DND-41 (cell line): ENCODE results near the gene GABRE.

Experiments used
- ATAC-seq: fragments of 200-7000 bp; cut with Tn5 transposase; 3 replicates; pipeline ENCODE4 v1.9.1; 2021; ENCODE audit warnings: low read depth; ENCODE audit not compliant: insufficient read depth
- DNase-seq: peaks from one replicate; pipeline ENCODE4 v3.0.0-alpha.2; 2020
- H2AFZ ChIP-seq: 2 replicates; pipeline ENCODE4 v1.6.0; 2012; ENCODE audit warnings: low read depth, low read length
- H3K27ac ChIP-seq: 2 replicates; pipeline ENCODE4 v1.5.1; 2012; ENCODE audit warnings: low read length, inconsistent platforms
- H3K27me3 ChIP-seq: fragments of 200-600 bp; sonication (generic); 2 replicates; pipeline ENCODE4 v1.6.0; 2012; ENCODE audit warnings: low read length, mild to moderate bottlenecking, inconsistent platforms; ENCODE audit not compliant: insufficient read depth, poor library complexity
- H3K36me3 ChIP-seq: 2 replicates; pipeline ENCODE4 v1.5.1; 2012; ENCODE audit warnings: low read length, inconsistent platforms; ENCODE audit not compliant: insufficient read depth
- H3K4me1 ChIP-seq: 2 replicates; pipeline ENCODE4 v1.5.1; 2012; ENCODE audit warnings: mild to moderate bottlenecking, low read length; ENCODE audit not compliant: insufficient read depth
- H3K4me2 ChIP-seq: 2 replicates; pipeline ENCODE4 v1.6.0; 2012; ENCODE audit warnings: mild to moderate bottlenecking, moderate library complexity, low read length, inconsistent platforms; ENCODE audit not compliant: insufficient read depth
- H3K4me3 ChIP-seq, 2 experiments: fragments of 200-600 bp in 1 of 2; shearing (Covaris generic) in 1 of 2; 2 replicates each; pipeline ENCODE4 v1.5.1; 2012 to 2016; ENCODE audit warnings: inconsistent platforms in 2 of 2, low read length in 2 of 2, mild to moderate bottlenecking in 2 of 2, low read depth in 1 of 2, moderate library complexity in 1 of 2
- H3K79me2 ChIP-seq: 2 replicates; pipeline ENCODE4 v1.6.0; 2012; ENCODE audit warnings: low read length, inconsistent platforms; ENCODE audit not compliant: insufficient read depth
- H3K9ac ChIP-seq: 2 replicates; pipeline ENCODE4 v1.6.0; 2012; ENCODE audit warnings: low read depth, mild to moderate bottlenecking, inconsistent platforms, low read length, moderate library complexity
- H3K9me3 ChIP-seq: 2 replicates; pipeline ENCODE4 v1.5.1; 2012; ENCODE audit warnings: low read length, moderate library complexity, mild to moderate bottlenecking, inconsistent platforms; ENCODE audit not compliant: insufficient read depth, severe bottlenecking
- H4K20me1 ChIP-seq: 2 replicates; pipeline ENCODE4 v1.6.0; 2012; ENCODE audit warnings: low read length; ENCODE audit not compliant: insufficient read depth
- EZH2 ChIP-seq: IDR thresholded peaks from 3 replicates; pipeline ENCODE4 v1.6.1; 2012; ENCODE audit warnings: borderline replicate concordance, low read depth, mild to moderate bottlenecking, moderate library complexity, low read length, inconsistent platforms; ENCODE audit not compliant: severe bottlenecking
- TF ChIP-seq, protein P1 (sequence below): IDR thresholded peaks from 2 replicates; pipeline ENCODE4 v1.5.1; 2012; ENCODE audit warnings: borderline replicate concordance, low read length, moderate library complexity, mild to moderate bottlenecking; ENCODE audit not compliant: poor library complexity, severe bottlenecking; ENCODE audit errors: extremely low read depth

GABRE gene

DNA sequence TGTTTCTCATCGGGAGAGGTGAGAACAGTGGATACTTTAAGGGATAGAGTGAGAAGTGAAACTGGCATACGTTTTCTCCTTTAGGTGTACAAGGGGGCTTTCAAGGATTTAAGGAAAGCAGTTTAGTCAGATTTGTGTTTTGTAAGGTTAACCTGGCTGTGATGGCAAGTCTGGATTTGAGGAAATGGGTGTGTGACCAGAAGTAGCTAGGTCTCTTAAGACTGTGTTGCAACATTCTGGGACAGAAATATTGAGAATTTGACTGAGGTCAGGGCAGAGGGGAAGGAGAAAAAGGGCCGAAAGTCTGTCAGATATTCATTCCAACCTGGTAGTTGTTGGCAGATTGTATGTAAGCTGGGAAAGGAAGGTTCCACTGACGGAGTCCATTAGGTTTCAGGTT is 10.4 kb upstream of the GABRE start:
- H3K36me3 ChIP-seq: no peaks in the 10 kb centered on the region

GRCh38 chrX:151984328-151984727 is 9.9 kb upstream of the GABRE start:
- Histone ChIP-seq H3K36me3 (no peaks in the 10 kb centered on the region), H3K27ac (no peak overlapping the region), H3K4me1 (no peaks in the 10 kb centered on the region), H3K9me3 (no peaks in the 10 kb centered on the region), H3K79me2 (no peaks in the 10 kb centered on the region), H3K9ac (no peak overlapping the region), H3K4me3 (no peak overlapping the region), H3K27me3 (no peaks in the 10 kb centered on the region), H3K4me2 (no peak overlapping the region), H4K20me1 (no peaks in the 10 kb centered on the region), H2AFZ (no peak overlapping the region)
- DNase-seq: no peak
- TF ChIP-seq EZH2: no peak
- TF ChIP-seq, protein P1, sequence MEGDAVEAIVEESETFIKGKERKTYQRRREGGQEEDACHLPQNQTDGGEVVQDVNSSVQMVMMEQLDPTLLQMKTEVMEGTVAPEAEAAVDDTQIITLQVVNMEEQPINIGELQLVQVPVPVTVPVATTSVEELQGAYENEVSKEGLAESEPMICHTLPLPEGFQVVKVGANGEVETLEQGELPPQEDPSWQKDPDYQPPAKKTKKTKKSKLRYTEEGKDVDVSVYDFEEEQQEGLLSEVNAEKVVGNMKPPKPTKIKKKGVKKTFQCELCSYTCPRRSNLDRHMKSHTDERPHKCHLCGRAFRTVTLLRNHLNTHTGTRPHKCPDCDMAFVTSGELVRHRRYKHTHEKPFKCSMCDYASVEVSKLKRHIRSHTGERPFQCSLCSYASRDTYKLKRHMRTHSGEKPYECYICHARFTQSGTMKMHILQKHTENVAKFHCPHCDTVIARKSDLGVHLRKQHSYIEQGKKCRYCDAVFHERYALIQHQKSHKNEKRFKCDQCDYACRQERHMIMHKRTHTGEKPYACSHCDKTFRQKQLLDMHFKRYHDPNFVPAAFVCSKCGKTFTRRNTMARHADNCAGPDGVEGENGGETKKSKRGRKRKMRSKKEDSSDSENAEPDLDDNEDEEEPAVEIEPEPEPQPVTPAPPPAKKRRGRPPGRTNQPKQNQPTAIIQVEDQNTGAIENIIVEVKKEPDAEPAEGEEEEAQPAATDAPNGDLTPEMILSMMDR: no peak
- ATAC-seq: no peak

More for the DNA sequence above, 10.4 kb upstream of the GABRE start:
- no peak overlapping the region for H3K4me2 ChIP-seq
- H3K9me3 ChIP-seq: no peaks in the 10 kb centered on the region
- H3K4me3 ChIP-seq: no peak overlapping the region
- no peaks in the 10 kb centered on the region for H3K79me2 ChIP-seq
- no peaks in the 10 kb centered on the region for H4K20me1 ChIP-seq
- H2AFZ ChIP-seq: no peak overlapping the region
- H3K27ac ChIP-seq: no peak overlapping the region
- no peak for DNase-seq
- no peaks in the 10 kb centered on the region for H3K27me3 ChIP-seq
- no peak for ATAC-seq
- H3K9ac ChIP-seq: no peak overlapping the region
- H3K4me1 ChIP-seq: no peaks in the 10 kb centered on the region
- TF ChIP-seq, protein P1: no peak
- TF ChIP-seq EZH2: no peak

DNA sequence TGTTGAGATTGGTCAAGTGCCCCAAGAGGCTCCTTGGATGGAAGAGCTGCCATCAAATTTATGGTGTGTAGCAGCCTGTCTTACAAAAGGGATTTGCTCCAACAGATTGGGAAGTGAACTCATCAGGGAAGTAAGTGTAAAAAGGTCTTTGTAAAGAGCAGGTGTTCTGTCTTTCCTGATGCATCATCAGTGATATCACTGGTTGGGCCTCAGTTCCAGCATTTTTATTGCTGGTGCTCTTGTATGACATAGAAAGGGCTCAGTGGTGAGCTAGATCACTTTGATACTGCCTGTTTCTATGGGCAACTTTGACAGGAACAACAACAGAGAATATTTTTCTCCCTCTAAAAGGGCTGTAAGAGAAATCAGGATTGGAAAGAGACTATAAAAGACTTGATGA is 8.7 kb upstream of the GABRE start:
- no peak overlapping the region for H3K27ac ChIP-seq
- no peak overlapping the region for H3K4me3 ChIP-seq
- no peak overlapping the region for H3K9ac ChIP-seq
- no peaks in the 10 kb centered on the region for H3K79me2 ChIP-seq
- H3K27me3 ChIP-seq: no peaks in the 10 kb centered on the region
- H3K9me3 ChIP-seq: no peaks in the 10 kb centered on the region
- H2AFZ ChIP-seq: no peak overlapping the region
- no peak for DNase-seq
- no peak for ATAC-seq
- no peaks in the 10 kb centered on the region for H4K20me1 ChIP-seq
- no peaks in the 10 kb centered on the region for H3K36me3 ChIP-seq
- H3K4me1 ChIP-seq: no peaks in the 10 kb centered on the region
- TF ChIP-seq EZH2: no peak
- TF ChIP-seq, protein P1: no peak
- no peak overlapping the region for H3K4me2 ChIP-seq

DNA sequence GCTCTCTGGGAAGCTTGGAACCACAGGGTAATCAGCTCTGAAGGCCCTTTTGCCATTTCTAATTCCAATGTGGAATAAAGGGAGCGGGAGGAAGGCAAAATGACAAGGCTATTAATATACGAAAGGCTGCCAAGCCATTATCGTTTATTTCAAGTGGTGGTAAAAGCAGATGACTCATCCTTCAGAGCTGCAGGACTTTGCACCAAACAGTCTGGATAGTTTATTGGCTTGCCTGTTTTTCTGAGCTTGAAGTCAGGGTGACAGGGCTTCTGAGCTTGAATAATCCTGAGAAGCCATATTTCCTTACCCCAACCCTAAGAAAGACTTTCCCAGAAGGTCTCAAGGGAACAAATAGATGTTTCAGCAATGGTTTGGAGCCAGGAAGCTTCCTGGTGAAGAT is 7.7 kb upstream of the GABRE start:
- Histone ChIP-seq H2AFZ (no peak overlapping the region), H3K4me2 (no peak overlapping the region), H3K9ac (no peak overlapping the region), H3K27me3 (no peaks in the 10 kb centered on the region), H4K20me1 (no peaks in the 10 kb centered on the region), H3K4me3 (no peak overlapping the region), H3K79me2 (no peaks in the 10 kb centered on the region), H3K9me3 (no peaks in the 10 kb centered on the region), H3K27ac (no peak overlapping the region), H3K36me3 (no peaks in the 10 kb centered on the region), H3K4me1 (no peaks in the 10 kb centered on the region)
- TF ChIP-seq, protein P1: no peak
- no peak for TF ChIP-seq EZH2
- DNase-seq: no peak
- no peak for ATAC-seq
